Calu3 (cell line): Measurements from ENCODE around the gene IFT88. TPM values are rescaled to one million over a fixed set of nuclear protein-coding genes. Genes with fewer than 3 reads are reported as not detected.
A peak's percentile ranks its signal among the peaks of the same experiment; 100 is the strongest.

ENCODE experiments used
- BruUV-seq: library from RNA; stranded (reverse); fragments of 400-500 nt; replicated peaks from 2 replicates; lab custom pipeline; 2021; lab: Mats Ljungman, UMichigan
- CTCF ChIA-PET: fragments of 300-600 bp; sonication (Branson Sonifier 250); formaldehyde crosslinking; loops from one replicate; lab custom pipeline; 2022; ENCODE audit warnings: antibody characterized with exemption; lab: Charles Lee
- DNase-seq: peaks from one replicate; pipeline ENCODE4 v3.0.0; 2022
- H3K27ac Mint-ChIP-seq: one replicate; pipeline ENCODE4 v1.8.0; 2022; ENCODE audit warnings: mixed read lengths; ENCODE audit not compliant: unreplicated experiment
- H3K27me3 Mint-ChIP-seq: one replicate; pipeline ENCODE4 v1.8.0; 2022; ENCODE audit warnings: mixed read lengths; ENCODE audit not compliant: unreplicated experiment
- H3K36me3 Mint-ChIP-seq: one replicate; pipeline ENCODE4 v1.8.0; 2022; ENCODE audit warnings: mild to moderate bottlenecking, moderate library complexity, mixed read lengths; ENCODE audit not compliant: insufficient read depth, unreplicated experiment
- H3K4me1 Mint-ChIP-seq: one replicate; pipeline ENCODE4 v1.8.0; 2022; ENCODE audit warnings: mild to moderate bottlenecking, low read depth, mixed read lengths; ENCODE audit not compliant: unreplicated experiment
- H3K4me3 Mint-ChIP-seq: one replicate; pipeline ENCODE4 v1.8.0; 2022; ENCODE audit warnings: mild to moderate bottlenecking, low read depth, moderate library complexity, mixed read lengths; ENCODE audit not compliant: unreplicated experiment
- H3K9me3 Mint-ChIP-seq: one replicate; pipeline ENCODE4 v1.8.0; 2022; ENCODE audit warnings: low read depth, mixed read lengths; ENCODE audit not compliant: unreplicated experiment
- CTCF ChIP-seq: fragments of 200-600 bp; IDR thresholded peaks from one replicate; pipeline ENCODE4 v1.8.0; 2022; ENCODE audit warnings: antibody characterized with exemption; ENCODE audit not compliant: unreplicated experiment
- intact Hi-C: fragments of 100-400 bp; cut with micrococcal nuclease; formaldehyde crosslinking; loops from one replicate; pipeline ENCODE4 v1.10.0; 2022; ENCODE audit not compliant: unreplicated experiment
- total RNA-seq: library from RNA; stranded (reverse); gene quantifications from 2 replicates; pipeline ENCODE4 v1.2.3, GENCODE V29; 2022

The IFT88 gene
- total RNA-seq, 1 experiment from 2014 or later, result 13.6 TPM

DNA sequence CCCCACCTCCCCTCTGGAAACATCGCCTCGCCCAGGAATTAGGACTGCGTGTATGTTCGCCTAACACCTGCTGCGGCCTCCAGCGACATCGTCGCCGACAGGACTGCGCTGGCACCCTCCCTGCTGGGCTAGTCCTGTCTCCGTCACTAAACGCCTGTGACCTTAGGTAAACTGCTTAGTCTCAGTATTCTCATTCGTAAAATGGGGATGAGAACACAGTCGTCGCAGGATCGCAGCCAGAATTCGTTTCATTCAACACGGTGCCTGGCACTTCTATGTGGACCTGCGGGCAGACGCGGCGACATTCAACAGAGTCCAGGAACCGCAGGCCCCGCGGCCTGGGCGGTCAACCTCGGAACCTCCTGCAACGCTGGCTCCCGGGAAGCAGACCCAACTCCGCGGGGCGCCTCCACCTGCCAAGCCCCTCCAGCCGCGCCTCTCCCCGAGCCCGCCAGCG lies 41.8 kb upstream of the IFT88 start:
- no TSS peak for BruUV-seq
- CTCF ChIA-PET, result no interaction called here
- intact Hi-C loops, result no loop called here
- Mint-ChIP-seq H3K27ac (no peak overlapping the region), H3K36me3 (peaks cover 17% of the 10 kb centered on the region), H3K4me1 (no peaks in the 10 kb centered on the region), H3K4me3 (peak overlapping the region; percentile 75), H3K9me3 (no peaks in the 10 kb centered on the region), H3K27me3 (no peaks in the 10 kb centered on the region)
- peak; percentile 16 for DNase-seq
- no peak for TF ChIP-seq CTCF

GRCh38 chr13:20525601-20526544 lies 41.1 kb upstream of the IFT88 start, which contains the start of gene CRYL1:
Gene CRYL1 (minus strand): TSS chr13:20525857. CDS start chr13:20525794, 63 bp downstream.
- H3K36me3 Mint-ChIP-seq, result peaks cover 17% of the 10 kb centered on the region
- H3K27ac Mint-ChIP-seq, result peak within 1 kb of the TSS; percentile 61
- BruUV-seq, result no TSS peak
- CTCF ChIA-PET, result no interaction called here
- no peak for TF ChIP-seq CTCF
- H3K4me3 Mint-ChIP-seq, result peak within 1 kb of the TSS; percentile 75
- H3K27me3 Mint-ChIP-seq, result no peaks in the 10 kb centered on the region
- H3K9me3 Mint-ChIP-seq, result no peaks in the 10 kb centered on the region
- H3K4me1 Mint-ChIP-seq, result no peaks in the 10 kb centered on the region
- intact Hi-C loops, result no loop called here
- peak; percentile 52 for DNase-seq

- H3K9me3 Mint-ChIP-seq, result no peaks in the 10 kb centered on the region
- DNase-seq, result no peak
- peak overlapping the region; percentile 75 for H3K4me3 Mint-ChIP-seq
- no peaks in the 10 kb centered on the region for H3K27me3 Mint-ChIP-seq
- no peaks in the 10 kb centered on the region for H3K4me1 Mint-ChIP-seq
- peaks cover 17% of the 10 kb centered on the region for H3K36me3 Mint-ChIP-seq
- no TSS peak for BruUV-seq
- CTCF ChIA-PET, result interaction anchor here (0.5 kb wide), 1 partner anchor 197 kb away, joined by 3 read pairs; no protein-coding TSS in a partner anchor
- intact Hi-C loops, result no loop called here
- H3K27ac Mint-ChIP-seq, result peak overlapping the region; percentile 61
- TF ChIP-seq CTCF, result no peak
Measured at GRCh38 chr13:20526664-20527063, 40.3 kb upstream of the IFT88 start.

DNA sequence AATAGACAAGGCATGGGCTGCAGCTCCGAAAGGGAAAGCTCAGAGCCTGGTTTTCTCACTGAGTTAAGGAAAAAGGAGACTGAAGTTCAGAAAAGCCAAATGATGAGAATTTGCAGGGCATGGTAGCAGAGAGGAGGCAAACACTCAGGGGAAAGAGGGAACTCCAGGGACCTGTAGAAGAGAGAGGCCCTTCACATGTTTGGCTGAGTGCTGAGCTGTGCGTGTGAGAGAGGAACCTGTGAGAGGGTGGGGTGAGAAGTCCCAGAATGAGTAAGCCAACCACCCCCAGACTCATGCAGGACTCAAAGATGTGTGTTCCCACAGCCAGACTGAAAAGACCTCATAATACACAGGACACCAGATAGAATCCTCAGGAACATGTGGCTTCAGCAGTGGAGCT lies 38.5 kb upstream of the IFT88 start:
- Mint-ChIP-seq H3K4me3 (no peak overlapping the region), H3K9me3 (no peaks in the 10 kb centered on the region), H3K36me3 (peaks cover 17% of the 10 kb centered on the region), H3K27ac (no peak overlapping the region), H3K4me1 (no peaks in the 10 kb centered on the region), H3K27me3 (no peaks in the 10 kb centered on the region)
- BruUV-seq, result no TSS peak
- CTCF ChIA-PET, result no interaction called here
- DNase-seq, result no peak
- intact Hi-C loops, result no loop called here
- TF ChIP-seq CTCF, result no peak
